Lung (tissue), 16 donors: ENCODE data around the gene GNAT3. TPM values are rescaled to one million over a fixed set of nuclear protein-coding genes. Genes with fewer than 3 reads are reported as not detected.

ENCODE experiments used
- ATAC-seq: fragments of 200-7000 bp; cut with Tn5 transposase; one replicate; pipeline ENCODE4 v1.9.1; 2020; ENCODE audit warnings: moderate number of reproducible peaks; ENCODE audit not compliant: insufficient read depth, low FRiP score
- DNase-seq, 3 donors: peaks; one replicate each; pipeline ENCODE4 v3.0.0-alpha.2; 2013 to 2017
- H3K27ac ChIP-seq, 2 donors: one replicate each; pipeline ENCODE4 v1.5.1; 2013; ENCODE audit warnings: mild to moderate bottlenecking in 2 of 2, moderate library complexity in 2 of 2, control low read depth in 1 of 2, inconsistent platforms in 1 of 2, low read depth in 1 of 2, low read length in 1 of 2
- H3K27me3 ChIP-seq, 3 donors: one replicate each; pipeline ENCODE4 v1.5.1; 2013; ENCODE audit warnings: low read length in 2 of 3; ENCODE audit not compliant: control insufficient read depth in 3 of 3, insufficient read depth in 3 of 3
- H3K36me3 ChIP-seq, 4 donors: one replicate each; pipeline ENCODE4 v1.5.1; 2013; ENCODE audit warnings: low read length in 4 of 4, mild to moderate bottlenecking in 1 of 4, moderate library complexity in 1 of 4; ENCODE audit not compliant: control insufficient read depth in 4 of 4, insufficient read depth in 4 of 4
- H3K4me1 ChIP-seq, 5 donors: one replicate each; pipeline ENCODE4 v1.5.1; 2013; ENCODE audit warnings: low read length in 5 of 5, mild to moderate bottlenecking in 2 of 5, moderate library complexity in 1 of 5; ENCODE audit not compliant: control insufficient read depth in 5 of 5, insufficient read depth in 5 of 5
- H3K4me3 ChIP-seq: one replicate; pipeline ENCODE4 v1.5.1; 2013; ENCODE audit warnings: mild to moderate bottlenecking, control low read depth, moderate library complexity
- H3K9ac ChIP-seq, 2 donors: one replicate each; pipeline ENCODE4 v1.5.1; 2013; ENCODE audit warnings: low read length in 2 of 2, control low read depth in 1 of 2; ENCODE audit not compliant: insufficient read depth in 1 of 2
- H3K9me3 ChIP-seq, 4 donors: one replicate each; pipeline ENCODE4 v1.5.1; 2013; ENCODE audit warnings: low read length in 3 of 4, mild to moderate bottlenecking in 1 of 4, moderate library complexity in 1 of 4; ENCODE audit not compliant: control insufficient read depth in 4 of 4, insufficient read depth in 3 of 4
- CTCF ChIP-seq: IDR thresholded peaks from 2 replicates; pipeline ENCODE4 v1.5.1; 2012; ENCODE audit warnings: mild to moderate bottlenecking; ENCODE audit errors: control extremely low read depth, extremely low read depth
- WGBS, 2 donors: extraction: QIAGEN DNeasy Blood & Tissue Kit; methylation state at CpG; one replicate each; pipeline ENCODE4 v1.1.7; 2013; 5-methylcytosine and 5-hydroxymethylcytosine counted together
- long read RNA-seq, 5 donors: transcript quantifications; one replicate each; lab custom pipeline, GENCODE V29; 2026
- polyA plus RNA-seq, 2 donors: library from polyadenylated mRNA; stranded (reverse); fragments of 200-250 nt; gene quantifications; one replicate each; pipeline ENCODE4 v1.2.1, GENCODE V29; 2013
- total RNA-seq, 2 donors: library from RNA; depleted of rRNA in 1 of 2; stranded (reverse); fragments of >200 nt in 1 of 2; gene quantifications; one replicate each; pipeline ENCODE4 v1.2.1, GENCODE V29; 2014 to 2021
- donor health status: control.
- donor health status: control.
- donor health status: Bipolar disorder and iron deficiency.
- donor health status: healthy.
- donor health status: DM: yes; HTN: yes; CAD: no.

Gene GNAT3
- total RNA-seq, result not detected
- not detected for polyA plus RNA-seq
- long read RNA-seq, donor 1, result 0 reads
- long read RNA-seq, donor 2, result 0 reads
- long read RNA-seq, donor 3, result 0 reads
- long read RNA-seq, donor 4, result 0 reads
- long read RNA-seq, donor 5, partial matches to known transcripts, result 160 of 187 reads
- long read RNA-seq, donor 5, other reads (novel, unspliced or antisense), result 27 of 187 reads

GRCh38 chr7:80511964-80512363 lies at the start of gene GNAT3:
GNAT3 (minus strand) TSS chr7:80512064; CDS start chr7:80511926, 138 bp downstream.
- no peak within 1 kb of the TSS for H3K27ac ChIP-seq
- 95 to 98% methylated on average over 3 of the region's 3 CpGs for WGBS, 2 donors

GRCh38 chr7:80558116-80558515 lies 46.3 kb upstream of the GNAT3 start:
- Histone ChIP-seq H3K9me3 (peaks cover 0 to 15% (median 0%) of the 10 kb centered on the region in 4 donors), H3K27me3 (no peaks in the 10 kb centered on the region), H3K9ac (no peak overlapping the region), H3K4me1 (no peaks in the 10 kb centered on the region), H3K4me3 (no peak overlapping the region), H3K27ac (no peak overlapping the region), H3K36me3 (no peaks in the 10 kb centered on the region)
- DNase-seq (no peak), ATAC-seq (no peak)
- TF ChIP-seq CTCF, result no peak
- 80 to 97% methylated on average over 3 of the region's 3 CpGs for WGBS, 2 donors

More at GRCh38 chr7:80511964-80512363, at the start of gene GNAT3:
- H3K4me1 ChIP-seq, result no peaks in the 10 kb centered on the region
- H3K9ac ChIP-seq, result no peak within 1 kb of the TSS
- H3K4me3 ChIP-seq, result no peak within 1 kb of the TSS
- ATAC-seq (no peak), DNase-seq (no peak)
- no peaks in the 10 kb centered on the region for H3K36me3 ChIP-seq
- no peaks in the 10 kb centered on the region for H3K27me3 ChIP-seq
- no peak for TF ChIP-seq CTCF
- H3K9me3 ChIP-seq, result no peaks in the 10 kb centered on the region

- DNase-seq, result no peak
- H3K27ac ChIP-seq, result no peak overlapping the region
- peaks cover 0 to 8% (median 0%) of the 10 kb centered on the region in 5 donors for H3K4me1 ChIP-seq
- no peaks in the 10 kb centered on the region for H3K9me3 ChIP-seq
- H3K4me3 ChIP-seq, result no peak overlapping the region
- no peaks in the 10 kb centered on the region for H3K27me3 ChIP-seq
- ATAC-seq, result no peak
- H3K36me3 ChIP-seq, result no peaks in the 10 kb centered on the region
- H3K9ac ChIP-seq, result no peak overlapping the region
- WGBS, 2 donors, result 74 to 90% methylated on average over 1 of the region's 1 CpG
- no peak for TF ChIP-seq CTCF
These were observed 40.3 kb upstream of the GNAT3 start for GRCh38 chr7:80552031-80552694.
